ENCODE results near the gene ZP3. TPM values are rescaled to one million over a fixed set of nuclear protein-coding genes. Genes with fewer than 3 reads are reported as not detected.

Gene ZP3
- total and polyA plus RNA-seq, 10 of the 15 experiments (the other 5 are each of a cell fraction or from before 2014, with no cell fraction given), result 0.39 to 5.1 (median 2.5) TPM

- intact Hi-C loops (cut with micrococcal nuclease; ENCODE audit: unreplicated experiment), result no loop called here
- ATAC-seq (no peak), FAIRE-seq (no peak), DNase-seq (ENCODE audit: low read depth, low spot score) (no peak)
- Histone ChIP-seq H3K4me3 (no peak overlapping the region), H3K9ac (ENCODE audit: control insufficient read depth, insufficient read depth, low read length) (no peak overlapping the region), H3K27ac (ENCODE audit: control insufficient read depth, insufficient read depth) (no peak overlapping the region), H4K20me1 (ENCODE audit: control insufficient read depth, insufficient read depth) (no peaks in the 10 kb centered on the region), H2AFZ (ENCODE audit: control insufficient read depth, low read depth, low read length) (no peak overlapping the region), H3K27me3 (replicated peaks in 1 of 2; ENCODE audit: control insufficient read depth in 2 of 2, insufficient read depth in 2 of 2, low read length in 1 of 2) (no peaks in the 10 kb centered on the region), H3K9me3 (replicated peaks; ENCODE audit: control insufficient read depth, insufficient read depth, low read length) (no peaks in the 10 kb centered on the region), H3K4me2 (ENCODE audit: control insufficient read depth, insufficient read depth) (no peak overlapping the region), H3K36me3 (ENCODE audit: control insufficient read depth in 2 of 2, insufficient read depth in 2 of 2, low read length in 1 of 2) (no peaks in the 10 kb centered on the region), H3K4me1 (ENCODE audit: control insufficient read depth, insufficient read depth, low read length) (peaks cover 10% of the 10 kb centered on the region), H3K79me2 (ENCODE audit: control insufficient read depth, insufficient read depth, low read length) (no peaks in the 10 kb centered on the region)
- ChIA-PET RAD21 (ENCODE audit: unreplicated experiment) (no interaction called here), POLR2A (no interaction called here), CTCF (interaction anchor here (0.6 kb wide), 1 partner anchor 156 kb away, joined by 3 read pairs; no protein-coding TSS in a partner anchor), SMC1A (ENCODE audit: uncharacterized antibody, unreplicated experiment) (no interaction called here)
- no TSS peak for BruUV-seq (replicated peaks)
- WGBS (ENCODE audit: insufficient coverage, insufficient replicate concordance, low lambda C conversion rate, missing lambda C conversion rate), result 77% methylated on average over 18 of the region's 18 CpGs
- in situ Hi-C loops (cut with MboI), result no loop called here
- TF ChIP-seq HCFC1 (IDR thresholded peaks at IDR 0.05; ENCODE audit: low read length), result no peak
- no peak for TF ChIP-seq RELA (IDR thresholded peaks at IDR 0.05; ENCODE audit: borderline replicate concordance, partially characterized antibody)
- no peak for TF ChIP-seq RBBP5 (conservative IDR thresholded peaks at IDR 0.05)
- TF ChIP-seq NR2F1 (conservative IDR thresholded peaks at IDR 0.05), result no peak
- no peak for TF ChIP-seq ZNF687 (IDR thresholded peaks at IDR 0.05)
Measured at GRCh38 chr7:76428868-76429805, 4.4 kb downstream of the ZP3 start.

All from GM12878 (cell line).